HG02870 (cell line): ENCODE results near the gene GNAO1.

ENCODE experiments used
- ATAC-seq: cut with Tn5 transposase; IDR thresholded peaks from one replicate; pipeline ENCODE4 v1.9.1; 2021; ENCODE audit warnings: mild to moderate bottlenecking, moderate library complexity; ENCODE audit not compliant: unreplicated experiment

Gene GNAO1

DNA sequence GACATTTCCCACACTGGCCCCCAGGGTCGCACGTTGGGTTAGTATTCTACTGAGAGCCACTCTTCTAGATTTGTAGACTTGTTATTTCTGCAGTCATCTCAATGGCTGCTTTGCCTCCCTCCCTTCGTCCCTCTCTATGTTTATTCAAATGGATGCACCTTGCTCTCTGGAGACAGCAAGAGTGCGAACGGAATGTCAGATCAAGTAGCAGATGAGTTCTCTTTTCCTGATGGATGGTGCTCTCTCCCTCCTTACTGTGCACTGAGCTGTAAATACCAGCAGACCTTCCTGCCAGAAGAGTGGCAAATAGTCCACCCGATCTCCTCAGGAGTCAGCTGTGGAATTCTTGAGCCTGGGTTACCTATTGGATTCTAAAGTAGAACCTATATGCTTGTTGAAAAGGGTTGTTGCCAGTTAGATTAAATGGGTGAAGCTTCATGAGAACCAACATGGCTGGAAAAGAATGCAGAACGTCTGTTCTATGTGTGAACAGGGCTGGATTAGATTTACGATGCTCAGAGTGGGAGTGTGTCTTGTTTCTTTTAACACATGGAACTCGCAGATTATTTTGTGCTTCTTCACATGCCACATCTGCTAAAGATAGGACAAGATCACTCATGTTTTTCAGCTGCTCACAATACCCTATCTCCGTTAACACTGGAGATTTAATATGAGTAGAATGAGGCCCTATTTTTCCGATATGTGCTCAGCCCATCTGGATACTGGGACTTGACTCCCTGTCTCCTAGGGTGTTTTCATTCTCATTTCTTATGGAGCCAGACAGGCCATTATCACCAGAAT, 6.1 kb downstream of the GNAO1 start:
- no peak for ATAC-seq

DNA sequence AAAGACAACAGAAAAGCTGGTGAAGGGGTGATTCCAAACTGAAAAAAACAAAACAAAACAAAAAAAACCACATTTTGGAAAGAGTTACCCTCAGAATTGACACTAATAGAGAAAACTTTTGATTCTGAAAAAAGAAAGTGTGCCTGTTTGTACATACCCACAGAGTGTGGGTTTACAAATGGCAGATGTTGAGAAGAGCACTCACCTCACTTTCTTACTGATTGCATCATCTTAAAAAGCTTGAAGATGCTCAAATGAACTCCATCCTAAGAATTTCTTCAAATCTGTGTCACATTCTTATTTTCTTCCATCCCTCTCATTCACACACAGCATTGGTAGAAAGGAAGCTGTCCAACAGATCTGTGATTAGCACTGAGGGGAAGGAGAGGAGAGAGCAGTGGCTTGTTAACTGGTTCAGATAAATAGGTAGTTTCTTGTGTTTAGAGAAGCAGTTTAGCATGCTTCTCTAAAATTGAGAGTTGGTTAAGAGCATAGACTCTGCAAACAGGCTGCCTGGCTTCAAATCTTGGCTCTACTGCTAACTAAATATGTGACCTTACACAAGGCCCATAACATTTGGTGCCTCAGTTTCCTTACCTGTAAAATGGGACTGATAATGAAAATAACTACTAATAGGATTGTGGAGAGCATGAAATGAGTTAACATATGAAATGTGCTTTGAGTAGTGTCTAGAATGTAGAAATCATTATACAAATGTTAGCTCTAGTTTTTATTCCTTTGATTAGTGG, 6.9 kb downstream of the GNAO1 start:
- ATAC-seq, result no peak

DNA sequence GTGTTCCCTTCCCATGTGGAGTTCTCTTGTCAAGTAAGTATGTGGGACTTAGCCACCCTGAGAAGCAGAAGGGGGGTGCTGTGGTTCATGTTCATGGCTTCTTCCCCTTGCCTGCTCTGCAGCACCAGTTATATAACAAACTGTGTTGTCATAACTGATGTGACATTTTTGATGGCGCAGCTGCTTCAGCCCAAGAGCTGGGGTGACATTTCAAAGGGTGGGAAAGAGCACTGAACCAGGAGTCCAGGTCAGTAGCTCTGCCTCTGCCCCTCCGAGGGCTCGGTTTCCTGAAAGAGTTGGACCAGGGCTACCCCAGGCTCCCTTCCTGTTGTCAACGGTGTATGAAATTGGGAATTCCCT, 7.4 kb downstream of the GNAO1 start:
- no peak for ATAC-seq

DNA sequence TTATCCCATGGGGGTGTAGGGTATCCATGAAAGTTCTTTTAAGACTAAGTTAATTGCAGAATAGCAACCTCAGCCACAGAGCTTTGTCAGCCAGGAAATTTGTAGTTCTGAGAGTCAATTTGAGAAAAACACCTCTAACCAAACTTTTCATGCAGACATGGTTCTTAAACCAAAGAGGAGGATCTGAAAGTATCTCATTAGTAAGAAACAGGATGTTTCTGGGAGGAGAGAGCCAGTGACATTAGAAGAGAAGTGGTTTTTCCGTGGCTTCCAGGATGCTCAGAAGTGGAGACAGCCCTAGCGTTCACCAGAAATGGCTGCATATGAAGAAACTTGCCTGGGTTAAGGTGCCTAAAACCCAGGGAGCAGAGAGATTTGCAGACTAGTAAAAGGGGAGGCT, 7.9 kb downstream of the GNAO1 start:
- ATAC-seq, result peak; percentile 68

DNA sequence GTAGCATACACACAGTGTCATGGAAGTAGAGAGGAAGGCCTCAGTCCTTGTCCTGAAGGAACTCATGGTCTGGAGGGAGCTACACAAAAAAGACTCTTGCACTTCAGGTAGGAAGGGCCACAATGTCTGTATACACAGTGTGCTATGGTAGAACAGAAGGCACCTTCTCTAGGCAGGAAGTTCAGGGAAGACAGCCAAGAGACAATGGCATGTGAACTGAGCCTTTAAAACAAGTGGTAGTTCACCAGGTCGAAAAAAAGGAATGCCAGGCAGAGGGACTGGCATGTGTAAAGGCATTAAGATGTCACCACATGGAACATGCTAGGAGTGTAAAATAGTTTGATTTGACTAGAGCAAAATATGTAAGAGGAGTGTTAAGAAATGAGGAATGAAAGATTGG, 9.7 kb downstream of the GNAO1 start:
- ATAC-seq, result no peak

DNA sequence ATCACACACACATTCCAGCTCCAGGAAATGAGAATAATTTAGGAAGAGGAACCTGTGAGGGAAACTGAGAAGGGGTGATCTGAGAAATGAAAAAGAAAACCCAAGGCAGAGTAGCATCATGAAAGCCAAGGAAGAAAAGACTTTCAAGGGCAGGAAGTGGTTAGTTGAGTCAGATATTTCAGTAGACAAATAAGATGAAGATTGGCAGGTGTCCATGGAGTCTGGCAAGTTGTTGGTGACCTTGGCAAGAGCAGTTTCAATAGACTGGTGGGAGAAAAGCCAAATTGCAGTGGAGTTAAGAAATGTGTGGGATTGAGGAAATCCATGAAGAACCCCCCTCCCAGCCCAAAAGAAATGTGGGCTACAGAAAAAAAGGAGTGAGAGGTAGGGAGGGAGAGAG, 10.7 kb downstream of the GNAO1 start:
- no peak for ATAC-seq

DNA sequence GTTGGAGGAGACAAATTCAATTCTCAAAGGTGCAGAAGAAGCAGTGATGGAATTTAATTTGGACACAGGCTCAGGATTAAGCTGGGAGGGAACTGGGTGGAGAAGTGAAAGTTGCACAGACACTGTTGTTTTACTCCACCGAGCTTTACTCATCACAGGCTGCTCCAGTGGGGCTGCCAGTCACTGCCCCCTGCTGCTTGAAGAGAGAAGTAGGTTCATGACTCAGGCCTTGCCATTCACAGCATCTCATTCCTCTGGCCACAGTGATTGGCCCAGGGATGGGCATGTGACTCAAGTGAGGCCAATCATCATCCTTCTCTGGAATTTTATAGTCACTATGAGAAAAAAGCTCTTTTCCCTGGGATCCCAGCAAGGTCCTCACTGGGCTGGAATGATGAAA, 11.8 kb downstream of the GNAO1 start:
- peak; percentile 50 for ATAC-seq

DNA sequence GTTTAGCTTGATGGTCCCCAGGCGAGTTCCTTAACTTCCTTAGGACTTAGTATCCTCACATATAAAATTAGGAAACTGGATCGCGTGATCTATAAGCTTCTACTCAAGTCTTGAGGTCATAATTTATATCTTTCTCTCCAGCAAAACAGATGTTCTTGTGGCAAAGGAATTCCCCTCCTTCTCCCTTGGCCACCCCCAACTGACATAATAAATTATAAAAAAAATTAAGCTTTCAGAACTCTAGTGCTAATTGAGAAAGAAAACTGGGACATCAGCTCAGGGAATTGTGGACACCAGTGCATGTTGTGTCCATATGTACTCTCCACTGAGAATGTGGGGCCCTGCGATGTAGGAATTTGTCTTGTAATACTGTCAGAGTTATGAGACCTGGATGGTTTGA, 13.5 kb downstream of the GNAO1 start:
- ATAC-seq, result no peak

DNA sequence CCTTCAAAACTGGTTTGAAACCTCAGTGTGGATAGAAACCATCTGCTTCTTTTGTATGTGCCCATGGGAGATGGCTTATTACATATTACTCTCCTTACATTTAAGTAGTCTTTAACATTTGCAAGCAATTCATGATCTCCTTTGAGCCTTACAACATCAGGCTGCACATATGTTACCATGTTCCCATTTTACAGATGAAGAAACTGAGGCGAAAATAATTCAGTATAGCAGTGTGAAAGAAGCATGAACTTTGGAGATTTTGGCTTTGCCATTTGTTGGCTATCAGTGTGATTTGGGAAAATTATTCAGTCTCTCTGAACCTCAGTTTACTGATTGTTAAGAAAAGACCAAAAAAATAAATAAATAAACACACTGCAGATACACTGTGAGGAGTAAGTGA, 15.7 kb downstream of the GNAO1 start:
- no peak for ATAC-seq

DNA sequence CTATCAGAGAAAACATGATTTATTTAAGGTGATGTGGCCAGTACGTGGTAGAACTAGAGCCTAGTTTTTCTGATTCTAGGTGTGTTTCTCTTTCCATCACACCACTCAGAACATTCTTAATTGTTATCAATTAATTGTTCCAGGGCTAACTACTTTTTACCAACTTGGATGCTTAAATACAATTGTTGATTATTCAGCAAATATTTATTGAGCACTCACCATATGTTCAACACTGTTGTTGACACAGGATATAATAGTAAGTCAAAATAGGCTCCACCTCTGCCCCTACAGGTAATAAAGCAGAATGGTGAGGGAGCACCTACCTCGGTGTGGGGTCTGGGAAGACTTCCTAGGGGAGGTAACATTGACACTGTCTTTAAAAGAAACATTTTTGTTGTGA, 16.1 kb downstream of the GNAO1 start:
- no peak for ATAC-seq

DNA sequence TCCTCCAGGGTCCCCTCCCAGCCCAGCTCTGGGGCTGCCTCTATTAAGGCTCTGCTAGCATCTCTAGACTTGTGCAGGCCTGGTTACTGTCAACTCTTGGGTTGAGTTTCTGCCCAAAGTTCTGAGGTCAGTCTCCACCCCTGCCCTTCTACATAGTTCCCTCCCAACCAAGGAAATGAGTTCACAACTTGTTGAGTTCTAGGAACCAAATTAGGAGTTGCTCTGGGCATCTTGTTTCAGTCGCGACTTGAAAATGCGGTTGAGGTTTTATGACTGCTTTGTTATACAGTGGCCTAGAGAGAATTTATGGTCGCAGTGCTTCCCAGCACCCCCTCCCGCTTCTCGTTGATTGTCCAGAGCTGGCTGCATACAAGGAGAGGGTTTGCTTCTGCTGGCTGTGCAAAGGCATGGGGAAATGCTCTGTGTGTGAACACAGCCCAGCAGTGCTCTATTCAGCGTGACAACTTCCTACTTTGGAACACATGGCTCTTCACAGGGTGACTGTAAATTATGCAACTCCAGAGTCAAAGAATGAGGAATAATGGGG, 20.2 kb downstream of the GNAO1 start:
- ATAC-seq, result no peak

DNA sequence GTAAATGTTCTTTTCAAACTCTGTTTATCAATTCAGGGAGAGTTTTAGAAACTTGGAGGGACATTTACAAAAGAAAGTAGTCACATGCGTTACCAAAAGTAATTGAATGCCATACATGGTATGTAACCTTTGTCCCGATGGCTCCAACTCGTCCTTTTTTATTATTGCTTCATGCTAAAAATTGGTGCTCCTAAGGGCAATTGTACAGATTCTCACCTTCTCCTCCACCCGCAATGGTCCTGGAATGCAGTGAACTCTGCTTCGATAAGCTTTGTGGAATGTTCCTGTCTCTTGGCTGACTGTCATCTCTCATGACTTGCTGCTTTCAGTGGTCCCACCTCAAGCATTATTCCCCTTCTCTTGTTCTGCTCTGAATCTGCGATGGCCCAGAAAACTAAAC, 20.9 kb downstream of the GNAO1 start:
- ATAC-seq, result no peak

DNA sequence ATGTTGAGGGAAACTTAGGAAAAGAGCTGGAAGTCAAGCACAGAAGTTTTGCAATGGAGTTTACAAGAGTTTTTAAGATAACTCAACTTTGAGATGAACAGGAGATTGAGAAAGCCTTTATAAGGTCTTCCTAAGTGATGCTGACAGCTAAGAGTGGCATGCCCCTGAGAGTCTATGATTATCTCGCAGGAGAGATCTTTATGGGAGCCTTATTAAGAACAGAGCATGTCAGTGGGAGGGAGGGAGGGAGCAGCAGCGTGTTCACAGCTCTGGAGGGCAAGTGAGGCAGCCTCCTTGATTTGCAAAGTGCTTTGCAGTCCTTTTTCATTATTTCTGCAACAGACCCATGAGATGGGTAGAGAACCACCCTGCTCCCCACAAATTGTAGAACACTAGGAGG, 30.7 kb downstream of the GNAO1 start:
- no peak for ATAC-seq

DNA sequence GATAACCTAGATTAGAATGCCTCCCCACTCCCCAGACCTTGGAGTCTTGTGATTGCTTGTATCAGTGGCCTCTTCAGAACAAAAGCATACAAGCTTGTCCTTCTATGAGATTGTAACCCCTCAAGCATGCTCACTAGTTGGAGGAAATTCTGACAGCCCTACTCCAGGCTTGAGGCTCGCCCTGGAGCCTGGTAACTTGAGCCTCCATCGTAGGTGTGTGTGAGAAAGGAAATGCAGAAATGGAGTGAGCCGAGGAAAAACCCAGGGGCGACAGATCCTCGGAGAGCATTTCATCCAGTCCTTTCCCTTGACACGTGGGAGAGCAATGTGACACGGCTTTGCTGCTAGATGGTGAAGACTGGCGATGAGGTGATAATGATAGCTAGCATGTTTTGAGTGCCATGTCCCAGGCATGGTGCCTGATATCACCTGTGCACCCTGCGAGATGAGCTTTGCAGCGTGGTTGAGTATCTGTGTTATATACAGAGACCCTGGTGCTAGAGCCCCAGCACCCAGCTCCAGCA, 31.2 kb downstream of the GNAO1 start:
- ATAC-seq, result no peak

DNA sequence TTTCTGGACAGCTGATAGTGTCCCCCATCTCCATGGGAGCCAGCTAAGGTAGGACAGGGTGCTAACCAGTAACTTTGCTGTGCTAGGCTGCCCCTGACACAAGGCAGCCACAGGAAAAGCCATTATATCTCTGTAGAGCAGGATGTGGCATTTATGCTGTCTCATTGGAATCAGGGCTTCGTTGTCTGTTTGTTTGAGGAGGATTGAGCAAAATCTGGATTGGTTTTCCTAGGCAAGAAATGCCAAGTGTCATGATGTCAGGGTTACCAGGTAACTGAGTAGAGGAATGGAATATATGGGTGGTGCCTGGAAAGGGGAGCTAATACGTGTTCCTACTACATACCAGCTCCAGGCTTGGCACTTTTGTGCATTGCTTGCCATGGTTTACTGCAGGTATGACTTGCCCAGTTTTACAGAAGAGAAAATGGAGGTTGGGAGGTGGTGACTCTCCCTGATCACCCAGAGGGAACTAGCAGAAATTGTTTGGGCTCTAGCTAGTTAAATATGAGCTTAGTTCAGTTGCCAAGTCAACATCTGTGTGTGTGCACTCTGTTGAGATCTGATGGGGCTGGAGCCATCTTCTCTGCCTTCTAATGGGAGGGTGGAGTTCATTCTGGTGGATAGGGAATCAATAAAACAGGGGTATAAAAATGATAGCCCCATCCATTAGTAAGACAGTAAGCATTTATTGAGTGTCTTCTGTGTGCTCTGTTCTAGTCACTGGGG, 33.9 kb downstream of the GNAO1 start:
- ATAC-seq, result no peak

DNA sequence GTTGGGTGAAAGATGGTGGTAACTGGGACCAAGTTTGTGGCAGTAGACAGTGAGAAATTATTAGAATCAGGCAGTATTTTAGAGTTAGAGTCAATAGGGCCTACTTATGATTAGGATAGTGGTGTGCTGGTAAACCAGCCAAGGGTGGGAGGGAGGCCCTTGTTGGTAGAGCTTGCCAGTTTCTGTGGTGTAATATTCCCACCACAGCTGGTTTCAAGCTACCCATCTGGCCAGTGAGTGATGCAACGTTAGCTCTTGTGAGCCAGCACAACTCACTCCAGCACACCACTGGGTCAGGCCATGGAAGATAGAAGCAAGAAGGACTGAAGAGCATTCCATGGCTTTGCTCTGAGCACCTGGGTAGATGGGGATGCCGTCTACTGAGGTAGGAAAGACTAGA, 34.9 kb downstream of the GNAO1 start:
- no peak for ATAC-seq

DNA sequence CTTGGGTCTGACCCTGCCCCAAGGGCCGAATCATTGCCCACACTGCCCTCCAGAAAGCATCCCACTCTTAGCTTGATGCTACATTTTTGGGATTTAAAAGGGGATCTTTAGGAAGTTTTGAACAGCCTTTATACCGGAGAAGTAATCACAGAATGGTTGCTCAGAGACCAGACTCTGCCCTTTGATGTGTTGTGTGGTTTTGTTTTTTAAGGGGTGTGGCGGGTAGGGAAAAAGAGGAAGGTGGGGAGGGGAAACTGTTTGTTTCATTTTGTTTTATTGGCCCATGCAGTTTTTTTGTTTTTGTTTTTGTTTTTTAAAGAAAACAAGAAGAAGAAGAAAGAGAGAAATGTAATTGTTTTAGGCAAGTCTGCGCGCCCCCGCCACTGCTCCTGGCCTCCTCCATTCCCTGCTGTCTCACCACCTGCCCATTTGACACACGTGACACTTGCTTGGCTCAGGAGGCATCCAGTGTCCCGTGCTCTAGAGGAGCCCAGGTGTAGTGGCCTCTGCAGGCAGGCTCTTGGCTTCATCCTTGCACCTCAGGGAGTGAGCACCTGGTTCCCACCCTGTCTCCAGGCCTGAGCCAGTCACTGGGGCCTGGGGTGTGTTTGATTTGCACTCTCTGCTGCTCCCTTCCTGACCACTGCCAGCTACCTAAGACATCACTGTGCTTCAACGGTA, 35.7 kb downstream of the GNAO1 start:
- no peak for ATAC-seq

DNA sequence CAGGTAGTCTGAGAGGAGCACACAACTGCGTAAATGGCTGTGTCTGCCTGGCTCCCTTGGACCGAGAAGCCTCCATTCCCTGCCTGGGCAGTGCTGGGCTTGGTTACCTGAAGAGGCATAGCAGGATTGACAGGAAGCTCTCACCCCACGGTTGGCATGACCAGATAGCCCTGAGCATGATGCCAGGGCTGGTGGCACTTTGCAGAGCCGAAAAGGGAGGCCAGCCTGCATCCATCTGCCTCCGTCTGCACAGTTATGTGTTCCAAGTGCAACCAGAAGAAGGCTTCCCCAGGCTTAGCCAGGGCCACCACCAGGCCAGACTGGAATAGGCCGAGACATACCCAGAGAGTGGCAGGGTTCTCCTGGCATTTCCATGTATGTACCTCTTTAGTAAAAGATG, 36.6 kb downstream of the GNAO1 start:
- no peak for ATAC-seq

DNA sequence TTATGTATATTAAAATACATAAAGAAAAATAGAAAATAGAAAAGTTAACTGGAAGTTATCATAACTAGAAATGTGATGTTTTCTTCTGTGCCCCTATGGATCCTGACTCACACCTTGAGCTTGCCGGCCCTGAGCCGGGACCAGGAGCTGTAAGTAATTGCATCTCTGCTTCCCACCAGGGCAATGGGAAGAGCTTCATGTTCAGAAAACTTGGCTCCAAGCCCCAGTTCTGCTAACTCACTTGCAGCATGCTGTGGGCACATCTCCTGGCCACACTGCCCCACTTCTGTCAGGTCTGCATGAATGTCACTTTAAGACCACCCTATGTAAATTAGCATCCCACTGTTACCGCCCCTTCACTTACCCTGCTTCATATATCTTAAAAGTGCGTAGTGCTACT, 37.2 kb downstream of the GNAO1 start:
- ATAC-seq, result no peak

DNA sequence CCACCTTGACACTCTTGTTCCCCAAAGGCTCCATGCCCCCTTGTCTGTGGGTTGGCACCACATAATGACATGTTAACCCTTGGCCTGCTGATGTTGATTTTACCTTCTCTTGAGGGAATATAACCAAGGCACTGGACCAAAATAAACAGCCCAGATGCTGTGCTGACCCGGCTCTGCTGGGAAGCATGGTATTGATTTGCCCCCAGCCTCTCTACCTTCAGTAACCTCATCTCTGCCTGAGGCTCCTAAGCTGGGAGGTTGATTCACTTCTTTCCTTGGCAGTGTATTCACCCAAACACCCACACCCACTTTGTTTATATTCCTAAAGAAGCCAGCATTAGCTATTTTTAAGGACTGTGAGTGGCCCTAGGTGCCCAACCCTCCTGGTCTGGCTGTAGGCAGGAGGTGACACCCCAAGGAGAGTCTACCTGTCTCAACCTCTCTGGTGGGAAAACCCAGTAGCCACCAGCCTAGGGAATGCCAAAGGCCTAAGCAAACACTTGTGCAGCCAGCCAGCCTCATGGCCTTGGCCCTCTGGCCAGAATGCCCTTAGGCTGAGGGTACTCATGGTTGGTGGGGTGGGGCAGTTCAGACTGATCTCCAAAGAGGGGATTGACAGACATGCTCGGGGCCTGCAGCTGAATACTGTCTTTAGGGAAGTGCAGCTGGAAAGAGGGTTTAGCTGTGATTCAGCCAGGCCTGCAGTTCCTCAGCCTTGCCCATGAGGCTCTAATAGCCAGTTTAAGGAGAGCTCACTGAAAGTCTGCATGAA, 42.7 kb downstream of the GNAO1 start:
- ATAC-seq, result no peak
